Testis (tissue), 2 donors: ENCODE results near the gene DIAPH3.

Experiments
- POLR2A ChIP-seq: fragments of 450-650 bp; IDR thresholded peaks from one replicate; pipeline ENCODE4 v1.6.1; 2017; ENCODE audit warnings: antibody characterized with exemption, mild to moderate bottlenecking, moderate library complexity
- TF ChIP-seq, protein P1 (sequence below), 3 experiments: fragments of 450-650 bp in 2 of 3; fragments of 200-600 bp in 1 of 3; sonication (generic) in 1 of 3; IDR thresholded peaks; one replicate each; pipeline ENCODE4 v1.5.1; 2016 to 2019; ENCODE audit warnings: antibody characterized with exemption in 3 of 3, mild to moderate bottlenecking in 2 of 3, moderate library complexity in 1 of 3

DNA sequence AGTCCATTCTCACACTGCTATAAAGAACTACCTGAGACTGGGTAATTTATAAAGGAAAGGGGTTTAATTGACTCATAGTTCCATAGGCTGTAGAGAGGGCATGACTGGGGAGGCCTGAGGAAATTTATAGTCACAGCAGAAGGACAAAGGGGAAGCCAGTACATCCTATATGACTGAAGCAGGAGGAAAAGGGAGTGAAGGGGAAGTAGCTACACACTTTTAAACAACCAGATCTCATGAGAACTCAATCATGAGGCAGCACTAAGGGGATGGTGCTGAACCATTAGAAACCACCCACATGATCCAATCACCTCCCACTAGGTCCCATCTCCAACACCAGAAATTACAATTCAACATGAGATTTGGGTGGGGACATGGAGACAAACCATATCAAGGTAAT lies 209.1 kb downstream of the DIAPH3 start:
- TF ChIP-seq, protein P1, sequence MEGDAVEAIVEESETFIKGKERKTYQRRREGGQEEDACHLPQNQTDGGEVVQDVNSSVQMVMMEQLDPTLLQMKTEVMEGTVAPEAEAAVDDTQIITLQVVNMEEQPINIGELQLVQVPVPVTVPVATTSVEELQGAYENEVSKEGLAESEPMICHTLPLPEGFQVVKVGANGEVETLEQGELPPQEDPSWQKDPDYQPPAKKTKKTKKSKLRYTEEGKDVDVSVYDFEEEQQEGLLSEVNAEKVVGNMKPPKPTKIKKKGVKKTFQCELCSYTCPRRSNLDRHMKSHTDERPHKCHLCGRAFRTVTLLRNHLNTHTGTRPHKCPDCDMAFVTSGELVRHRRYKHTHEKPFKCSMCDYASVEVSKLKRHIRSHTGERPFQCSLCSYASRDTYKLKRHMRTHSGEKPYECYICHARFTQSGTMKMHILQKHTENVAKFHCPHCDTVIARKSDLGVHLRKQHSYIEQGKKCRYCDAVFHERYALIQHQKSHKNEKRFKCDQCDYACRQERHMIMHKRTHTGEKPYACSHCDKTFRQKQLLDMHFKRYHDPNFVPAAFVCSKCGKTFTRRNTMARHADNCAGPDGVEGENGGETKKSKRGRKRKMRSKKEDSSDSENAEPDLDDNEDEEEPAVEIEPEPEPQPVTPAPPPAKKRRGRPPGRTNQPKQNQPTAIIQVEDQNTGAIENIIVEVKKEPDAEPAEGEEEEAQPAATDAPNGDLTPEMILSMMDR (IDR thresholded peaks at IDR 0.05): no peak
- no peak for TF ChIP-seq POLR2A
